AG08395 (cell line): ENCODE measurements around the gene YWHAQ.

Experiments
- DNase-seq: peaks from one replicate; pipeline ENCODE4 v3.0.0; 2012; ENCODE audit warnings: mixed read lengths, low spot score

The YWHAQ gene

GRCh38 chr2:9630736-9631552, at the start of gene YWHAQ:
Gene YWHAQ (minus strand): TSS chr2:9630997. CDS start chr2:9630452, 545 bp downstream.
- DNase-seq: peak; percentile 99

- no peak for DNase-seq
Observed at GRCh38 chr2:9680082-9680481, 49.3 kb upstream of the YWHAQ start.

GRCh38 chr2:9679218-9679617, 48.4 kb upstream of the YWHAQ start:
- DNase-seq: no peak

- no peak for DNase-seq
Observed at GRCh38 chr2:9678544-9678943, 47.7 kb upstream of the YWHAQ start.

GRCh38 chr2:9675415-9676351, 44.9 kb upstream of the YWHAQ start:
- peak; percentile 95 for DNase-seq

GRCh38 chr2:9674891-9675414, 44.2 kb upstream of the YWHAQ start:
- no peak for DNase-seq

- DNase-seq: no peak
Observed at GRCh38 chr2:9673914-9674481, 43.2 kb upstream of the YWHAQ start.

GRCh38 chr2:9668687-9669345, 38.0 kb upstream of the YWHAQ start:
- no peak for DNase-seq

GRCh38 chr2:9667826-9668225, 37.0 kb upstream of the YWHAQ start:
- no peak for DNase-seq

GRCh38 chr2:9666306-9666705, 35.5 kb upstream of the YWHAQ start:
- DNase-seq: peak; percentile 46

- DNase-seq: peak; percentile 91
Observed at GRCh38 chr2:9665898-9666297, 35.1 kb upstream of the YWHAQ start.

- DNase-seq: no peak
Observed at GRCh38 chr2:9664365-9664764, 33.6 kb upstream of the YWHAQ start.

GRCh38 chr2:9663008-9663879, 32.4 kb upstream of the YWHAQ start:
- DNase-seq: no peak

GRCh38 chr2:9661261-9661660, 30.5 kb upstream of the YWHAQ start:
- no peak for DNase-seq

- no peak for DNase-seq
Observed at GRCh38 chr2:9660781-9661180, 30.0 kb upstream of the YWHAQ start.

- DNase-seq: no peak
Observed at GRCh38 chr2:9660154-9660553, 29.4 kb upstream of the YWHAQ start.

GRCh38 chr2:9658972-9659371, 28.2 kb upstream of the YWHAQ start:
- DNase-seq: peak; percentile 39

- DNase-seq: no peak
Observed at GRCh38 chr2:9657731-9658130, 26.9 kb upstream of the YWHAQ start.

- no peak for DNase-seq
Observed at GRCh38 chr2:9657083-9657482, 26.3 kb upstream of the YWHAQ start.

- peak; percentile 96 for DNase-seq
Observed at GRCh38 chr2:9656270-9656766, 25.5 kb upstream of the YWHAQ start.
